Adipocyte (in vitro differentiated cells): Measurements from ENCODE around the gene NABP2.

Source experiments
- DNase-seq: peaks from one replicate; pipeline ENCODE4 v3.0.0-alpha.2; 2015; ENCODE audit warnings: low read depth
- H3K27me3 ChIP-seq: replicated peaks from 2 replicates; pipeline ENCODE4 v1.7.0; 2013; ENCODE audit warnings: mild to moderate bottlenecking, low read length, moderate library complexity; ENCODE audit not compliant: control insufficient read depth, insufficient read depth
- H3K36me3 ChIP-seq: 2 replicates; pipeline ENCODE4 v1.7.0; 2013; ENCODE audit warnings: low read length, mild to moderate bottlenecking, moderate library complexity; ENCODE audit not compliant: control insufficient read depth, insufficient read depth, severe bottlenecking
- H3K4me1 ChIP-seq: 2 replicates; pipeline ENCODE4 v1.7.0; 2013; ENCODE audit warnings: mild to moderate bottlenecking, low read length, moderate library complexity; ENCODE audit not compliant: control insufficient read depth, insufficient read depth
- H3K4me3 ChIP-seq: 2 replicates; pipeline ENCODE4 v1.7.0; 2013; ENCODE audit warnings: mild to moderate bottlenecking, low read length, moderate library complexity
- H3K9ac ChIP-seq: 2 replicates; pipeline ENCODE4 v1.7.0; 2013; ENCODE audit warnings: mild to moderate bottlenecking, low read length, moderate library complexity
- H3K9me3 ChIP-seq: 2 replicates; pipeline ENCODE4 v1.7.0; 2013; ENCODE audit warnings: mild to moderate bottlenecking, low read length, moderate library complexity; ENCODE audit not compliant: control insufficient read depth

The NABP2 gene

GRCh38 chr12:56224102-56224701 lies at the start of gene NABP2:
NABP2 (plus strand) TSS chr12:56224342; CDS start chr12:56224857, 515 bp downstream.
- Histone ChIP-seq H3K4me1 (peaks cover 24% of the 10 kb centered on the region), H3K9ac (peak within 1 kb of the TSS; percentile 86), H3K4me3 (peak within 1 kb of the TSS; percentile 85), H3K36me3 (no peaks in the 10 kb centered on the region), H3K27me3 (no peaks in the 10 kb centered on the region), H3K9me3 (no peaks in the 10 kb centered on the region)
- DNase-seq = peak; percentile 100

- no peaks in the 10 kb centered on the region for H3K27me3 ChIP-seq
- H3K9ac ChIP-seq = no peak overlapping the region
- no peaks in the 10 kb centered on the region for H3K4me1 ChIP-seq
- H3K9me3 ChIP-seq = no peaks in the 10 kb centered on the region
- H3K4me3 ChIP-seq = no peak overlapping the region
- H3K36me3 ChIP-seq = peaks cover 84% of the 10 kb centered on the region
- no peak for DNase-seq
Measured at GRCh38 chr12:56178347-56178746, 45.8 kb upstream of the NABP2 start.

GRCh38 chr12:56186957-56187356 lies 37.2 kb upstream of the NABP2 start:
- no peaks in the 10 kb centered on the region for H3K9me3 ChIP-seq

GRCh38 chr12:56188131-56188777 lies 35.9 kb upstream of the NABP2 start:
- Histone ChIP-seq H3K9ac (peak overlapping the region; percentile 91), H3K4me3 (peak overlapping the region; percentile 82), H3K27me3 (no peaks in the 10 kb centered on the region), H3K9me3 (no peaks in the 10 kb centered on the region), H3K36me3 (peaks cover 24% of the 10 kb centered on the region), H3K4me1 (peaks cover 34% of the 10 kb centered on the region)
- DNase-seq = peak; percentile 29

More at GRCh38 chr12:56186957-56187356, 37.2 kb upstream of the NABP2 start:
- DNase-seq = no peak
- H3K36me3 ChIP-seq = peaks cover 33% of the 10 kb centered on the region
- H3K4me3 ChIP-seq = no peak overlapping the region
- no peaks in the 10 kb centered on the region for H3K27me3 ChIP-seq
- H3K9ac ChIP-seq = no peak overlapping the region
- peaks cover 31% of the 10 kb centered on the region for H3K4me1 ChIP-seq

GRCh38 chr12:56188778-56189098 lies 35.4 kb upstream of the NABP2 start:
- DNase-seq = no peak
- H3K36me3 ChIP-seq = peaks cover 20% of the 10 kb centered on the region
- H3K4me3 ChIP-seq = peak overlapping the region; percentile 82
- H3K9ac ChIP-seq = peak overlapping the region; percentile 91
- H3K4me1 ChIP-seq = peaks cover 34% of the 10 kb centered on the region
- no peaks in the 10 kb centered on the region for H3K9me3 ChIP-seq
- H3K27me3 ChIP-seq = no peaks in the 10 kb centered on the region

GRCh38 chr12:56189099-56189917 lies 34.8 kb upstream of the NABP2 start, which contains the start of gene SMARCC2:
SMARCC2 (minus strand) TSS chr12:56189483; CDS start chr12:56189461, 22 bp downstream.
- Histone ChIP-seq H3K27me3 (no peaks in the 10 kb centered on the region), H3K9ac (peak within 1 kb of the TSS; percentile 91), H3K36me3 (peaks cover 14% of the 10 kb centered on the region), H3K9me3 (no peaks in the 10 kb centered on the region), H3K4me1 (peaks cover 34% of the 10 kb centered on the region), H3K4me3 (peak within 1 kb of the TSS; percentile 90)
- peak; percentile 97 for DNase-seq

- no peaks in the 10 kb centered on the region for H3K27me3 ChIP-seq
- H3K9ac ChIP-seq = peak overlapping the region; percentile 91
- H3K9me3 ChIP-seq = no peaks in the 10 kb centered on the region
- peaks cover 6% of the 10 kb centered on the region for H3K36me3 ChIP-seq
- H3K4me1 ChIP-seq = peaks cover 34% of the 10 kb centered on the region
- peak overlapping the region; percentile 90 for H3K4me3 ChIP-seq
- DNase-seq = peak; percentile 90
Measured at GRCh38 chr12:56189918-56190694, 34.0 kb upstream of the NABP2 start.

GRCh38 chr12:56190695-56191155 lies 33.4 kb upstream of the NABP2 start:
- H3K36me3 ChIP-seq = peaks cover 4% of the 10 kb centered on the region
- no peaks in the 10 kb centered on the region for H3K27me3 ChIP-seq
- H3K4me1 ChIP-seq = peaks cover 34% of the 10 kb centered on the region
- peak overlapping the region; percentile 91 for H3K9ac ChIP-seq
- peak; percentile 37 for DNase-seq
- H3K4me3 ChIP-seq = peak overlapping the region; percentile 90
- no peaks in the 10 kb centered on the region for H3K9me3 ChIP-seq

- no peak overlapping the region for H3K4me3 ChIP-seq
- H3K9me3 ChIP-seq = no peaks in the 10 kb centered on the region
- peak overlapping the region; percentile 42 for H3K9ac ChIP-seq
- H3K27me3 ChIP-seq = no peaks in the 10 kb centered on the region
- H3K36me3 ChIP-seq = no peaks in the 10 kb centered on the region
- peaks cover 38% of the 10 kb centered on the region for H3K4me1 ChIP-seq
- no peak for DNase-seq
Measured at GRCh38 chr12:56192582-56192981, 31.6 kb upstream of the NABP2 start.

GRCh38 chr12:56193025-56193578 lies 31.0 kb upstream of the NABP2 start:
- Histone ChIP-seq H3K9ac (peak overlapping the region; percentile 45), H3K4me3 (no peak overlapping the region), H3K9me3 (no peaks in the 10 kb centered on the region), H3K4me1 (peaks cover 33% of the 10 kb centered on the region), H3K36me3 (no peaks in the 10 kb centered on the region), H3K27me3 (no peaks in the 10 kb centered on the region)
- peak; percentile 97 for DNase-seq
